GM18499 (cell line): ENCODE measurements around the gene GALR2.
"Not testable (repeated sequence)": the region's sequence is repeated elsewhere in the genome, so short reads cannot be mapped to it uniquely, and the experiment has no call there.

ENCODE experiments used
- ATAC-seq: cut with Tn5 transposase; IDR thresholded peaks from one replicate; pipeline ENCODE4 v1.9.1; 2021; ENCODE audit warnings: moderate number of reproducible peaks; ENCODE audit not compliant: insufficient read depth, unreplicated experiment

GALR2 gene

GRCh38 chr17:76074390-76075363 is at the start of gene GALR2:
TSS of gene GALR2 (plus strand) at chr17:76074781. CDS start at chr17:76074884, 103 bp downstream.
- no peak for ATAC-seq

GRCh38 chr17:76025294-76025693 is 49.3 kb upstream of the GALR2 start:
- ATAC-seq = no peak

DNA sequence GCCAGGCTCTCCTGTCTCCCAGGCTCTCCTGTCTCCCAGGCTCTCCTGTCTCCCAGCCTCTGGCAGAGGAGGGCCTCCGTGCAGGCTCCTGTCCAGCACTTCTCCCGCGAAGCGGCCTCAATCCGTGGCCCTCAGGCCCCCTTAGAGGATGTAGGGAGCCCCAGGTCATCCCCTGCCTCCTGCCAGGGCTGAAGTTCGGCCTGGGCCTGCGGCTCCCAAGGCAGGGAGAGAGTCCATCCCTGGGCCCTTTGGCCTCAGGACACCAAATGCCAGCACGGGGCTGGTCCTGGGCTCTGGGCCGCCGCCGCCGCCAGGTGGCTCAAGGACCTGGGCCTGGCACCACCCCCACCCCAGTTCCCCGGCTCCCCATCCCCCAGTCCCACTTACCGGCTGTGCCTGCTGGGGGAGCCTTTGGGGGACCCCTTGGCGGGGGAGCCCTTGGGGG is 47.8 kb upstream of the GALR2 start:
- ATAC-seq = no peak

GRCh38 chr17:76027159-76027839 is 47.3 kb upstream of the GALR2 start, which contains the start of gene EVPL:
TSS of gene EVPL (minus strand) at chr17:76027306. CDS start at chr17:76027198, 108 bp downstream.
- ATAC-seq = no peak

- ATAC-seq = no peak
Measured at GRCh38 chr17:76032073-76032779, 42.4 kb upstream of the GALR2 start.

GRCh38 chr17:76032780-76033108 is 41.8 kb upstream of the GALR2 start:
- no peak for ATAC-seq

GRCh38 chr17:76033139-76033538 is 41.4 kb upstream of the GALR2 start:
- ATAC-seq = no peak

DNA sequence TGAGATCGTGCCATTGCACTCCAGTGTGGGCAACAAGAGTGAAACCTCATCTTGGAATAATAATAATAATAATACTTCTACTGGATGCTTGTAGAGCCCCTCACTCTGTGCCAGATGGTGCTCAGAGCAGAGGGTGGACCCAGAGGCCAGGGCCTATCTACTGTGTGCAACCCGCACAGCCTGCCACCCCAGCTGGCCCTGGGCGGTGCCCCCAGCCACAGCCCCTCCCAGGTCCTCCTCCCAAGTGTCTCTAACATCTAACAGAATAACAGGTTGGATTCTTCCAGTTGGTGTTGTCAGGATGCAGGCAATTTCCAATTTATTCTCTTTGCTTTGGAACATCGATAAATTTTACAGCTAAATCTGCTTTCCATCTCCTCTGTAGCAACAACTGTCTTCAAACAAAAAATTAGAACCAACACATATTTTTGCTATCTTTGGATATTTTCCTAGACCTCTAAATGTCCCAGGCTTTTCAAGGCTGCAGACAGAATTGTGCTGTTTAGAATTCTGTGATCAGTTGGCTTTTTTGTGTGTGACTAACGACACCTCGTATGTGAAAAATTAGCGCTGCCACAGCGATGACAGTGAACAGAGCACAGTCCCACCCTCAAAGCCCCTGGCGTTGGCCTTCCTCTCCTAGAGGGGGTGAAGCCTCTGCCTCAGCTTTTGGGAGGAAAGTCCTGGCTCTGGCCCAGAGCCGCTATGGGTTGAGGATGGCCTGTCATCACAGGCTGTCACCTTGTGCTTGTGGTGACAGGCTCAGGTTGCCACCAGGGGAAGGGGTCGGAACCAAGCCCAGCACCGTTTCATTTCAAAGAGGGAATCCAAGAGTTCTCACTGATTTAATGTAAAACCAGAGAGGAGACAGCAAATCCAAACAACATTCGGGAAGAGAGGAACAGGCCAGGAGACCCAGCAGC is 39.9 kb upstream of the GALR2 start:
- no peak for ATAC-seq

GRCh38 chr17:76036497-76037261 is 37.9 kb upstream of the GALR2 start:
- no peak for ATAC-seq

- ATAC-seq = no peak
Measured at GRCh38 chr17:76038050-76038449, 36.5 kb upstream of the GALR2 start.

GRCh38 chr17:76039121-76039520 is 35.5 kb upstream of the GALR2 start:
- ATAC-seq = no peak

DNA sequence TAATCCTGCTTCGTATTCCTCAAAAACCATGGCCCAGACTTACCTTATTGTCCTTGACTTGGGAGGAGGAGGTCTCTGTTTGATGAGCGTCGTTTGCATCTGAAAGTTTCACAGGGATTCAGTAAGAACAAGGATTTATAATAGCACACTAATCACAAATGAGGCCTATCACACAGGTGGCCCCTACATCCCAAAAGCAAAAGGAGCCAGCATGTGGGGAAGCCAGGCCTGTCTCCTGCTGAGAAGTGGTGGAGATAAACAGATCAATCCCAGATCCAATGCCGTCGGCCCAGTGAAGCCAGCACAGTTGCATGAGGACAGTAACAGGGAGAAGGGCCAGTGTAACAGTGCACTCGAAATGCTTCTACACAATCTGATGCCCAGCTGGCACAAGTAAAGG is 34.2 kb upstream of the GALR2 start:
- ATAC-seq = no peak

- ATAC-seq = not testable (repeated sequence)
Measured at GRCh38 chr17:76042868-76043267, 31.7 kb upstream of the GALR2 start.

- ATAC-seq = not testable (repeated sequence)
Measured at GRCh38 chr17:76044475-76045007, 30.0 kb upstream of the GALR2 start.

- ATAC-seq = no peak
Measured at GRCh38 chr17:76046064-76046463, 28.5 kb upstream of the GALR2 start.

GRCh38 chr17:76048025-76048605 is 26.5 kb upstream of the GALR2 start:
- ATAC-seq = no peak

GRCh38 chr17:76048711-76049110 is 25.9 kb upstream of the GALR2 start:
- no peak for ATAC-seq

- ATAC-seq = no peak
Measured at GRCh38 chr17:76049239-76049638, 25.3 kb upstream of the GALR2 start.
